Middle frontal gyrus (tissue), 1 donor: Measurements from ENCODE around the gene CD93.

Source experiments
- DNase-seq: peaks from one replicate; pipeline ENCODE4 v3.0.0-alpha.2; 2015; ENCODE audit warnings: low spot score; ENCODE audit errors: extremely low spot score

CD93 gene

GRCh38 chr20:23035731-23036130 lies 50.4 kb downstream of the CD93 start:
- no peak for DNase-seq

GRCh38 chr20:23034721-23035671 lies 51.1 kb downstream of the CD93 start, which contains the start of gene SSTR4:
SSTR4 (plus strand) TSS chr20:23035312; CDS start chr20:23035484, 172 bp downstream.
- DNase-seq: no peak

DNA sequence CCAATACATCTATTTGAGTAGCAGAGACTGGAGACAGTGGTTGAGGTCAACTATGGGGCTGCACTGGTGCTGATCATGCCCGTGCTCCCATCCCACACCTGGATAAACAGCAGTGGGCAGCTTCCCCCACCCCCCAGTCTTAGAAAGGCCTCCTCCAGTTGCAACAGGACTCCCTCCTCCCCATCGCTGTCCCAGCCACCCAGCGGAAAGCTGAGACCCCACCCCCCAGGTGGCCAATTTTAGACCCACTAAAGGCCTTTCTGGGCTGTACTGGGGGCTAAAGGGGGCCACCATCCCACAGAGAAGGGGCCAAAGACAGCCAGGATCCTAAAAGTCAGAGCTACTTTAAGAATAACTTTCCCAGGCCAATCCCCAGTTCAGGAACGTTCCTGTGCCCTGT lies 52.2 kb downstream of the CD93 start:
- DNase-seq: no peak

DNA sequence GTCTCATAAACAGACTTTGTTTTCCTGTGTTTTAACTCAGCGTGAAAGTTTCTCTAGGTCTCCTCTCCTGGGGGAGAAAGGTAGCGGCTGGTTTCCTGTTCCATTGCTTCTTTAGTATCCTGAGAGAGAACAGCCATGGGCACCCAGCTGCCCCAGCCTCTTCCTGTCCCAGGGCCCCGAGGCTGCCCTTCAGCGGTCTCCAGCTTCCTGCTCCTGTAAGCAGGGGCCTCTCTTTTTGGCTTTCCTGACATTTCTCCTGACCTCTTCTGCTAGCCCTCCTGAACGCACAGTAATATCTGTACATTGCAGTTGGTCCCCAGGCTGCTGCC lies 53.4 kb downstream of the CD93 start:
- no peak for DNase-seq

- no peak for DNase-seq
These were observed 53.9 kb downstream of the CD93 start for GRCh38 chr20:23032056-23032749.

DNA sequence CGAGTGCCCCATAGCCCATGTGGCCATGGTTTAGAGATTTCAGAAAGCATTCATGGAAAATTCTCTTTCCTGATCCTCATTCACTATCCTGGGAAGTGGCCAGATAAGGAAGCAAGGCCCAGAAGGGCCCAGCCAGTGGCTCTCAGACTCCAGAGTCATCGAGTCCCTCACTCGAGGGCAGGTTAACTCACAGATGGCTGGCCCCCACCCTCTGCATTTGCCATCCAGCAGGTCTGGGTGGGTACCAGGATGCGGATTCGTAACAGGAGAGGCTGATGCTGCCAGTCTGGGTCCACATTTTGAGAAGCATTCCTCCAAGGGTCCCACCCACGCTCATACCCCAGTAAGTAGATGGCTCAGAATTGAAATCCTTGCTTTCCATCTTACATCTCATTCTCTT lies 54.8 kb downstream of the CD93 start:
- DNase-seq: no peak
